Subcutaneous abdominal adipose tissue (tissue), 5 donors: ENCODE results near the gene AVPR2.

ENCODE experiments used
- H3K27ac ChIP-seq: one replicate; pipeline ENCODE4 v1.7.0; 2013; ENCODE audit warnings: low read depth, mild to moderate bottlenecking, inconsistent platforms, low read length, moderate library complexity
- H3K27me3 ChIP-seq, 5 donors: one replicate each; pipeline ENCODE4 v1.7.0; 2013; ENCODE audit warnings: low read length in 5 of 5, inconsistent platforms in 1 of 5; ENCODE audit not compliant: control insufficient read depth in 5 of 5, insufficient read depth in 4 of 5
- H3K36me3 ChIP-seq, 5 donors: one replicate each; pipeline ENCODE4 v1.7.0; 2013; ENCODE audit warnings: low read length in 5 of 5; ENCODE audit not compliant: control insufficient read depth in 5 of 5, insufficient read depth in 5 of 5
- H3K4me1 ChIP-seq, 5 donors: one replicate each; pipeline ENCODE4 v1.7.0; 2013; ENCODE audit warnings: low read length in 5 of 5, mild to moderate bottlenecking in 3 of 5, moderate library complexity in 1 of 5; ENCODE audit not compliant: control insufficient read depth in 5 of 5, insufficient read depth in 5 of 5
- H3K4me3 ChIP-seq, 5 donors: one replicate each; pipeline ENCODE4 v1.7.0; 2013; ENCODE audit warnings: low read length in 5 of 5, low read depth in 1 of 5
- H3K9ac ChIP-seq, 5 donors: one replicate each; pipeline ENCODE4 v1.7.0; 2013; ENCODE audit warnings: low read length in 5 of 5, mild to moderate bottlenecking in 4 of 5, moderate library complexity in 3 of 5
- H3K9me3 ChIP-seq, 5 donors: one replicate each; pipeline ENCODE4 v1.7.0; 2013; ENCODE audit warnings: low read length in 5 of 5; ENCODE audit not compliant: control insufficient read depth in 5 of 5
- donor health status: healthy.
- donor health status: healthy.
- donor health status: healthy.
- donor health status: healthy.
- donor health status: healthy.

Gene AVPR2

GRCh38 chrX:153903991-153904957 is at the start of gene AVPR2:
TSS of gene AVPR2 (plus strand) at chrX:153904673. CDS start at chrX:153905146, 473 bp downstream.
- peaks cover 0 to 4% (median 0%) of the 10 kb centered on the region in 5 donors for H3K36me3 ChIP-seq
- peak within 1 kb of the TSS in 4 of 5 donors; percentile 35 to 62 (median 52) for H3K4me3 ChIP-seq
- no peak within 1 kb of the TSS for H3K27ac ChIP-seq
- peaks cover 12 to 32% (median 21%) of the 10 kb centered on the region in 5 donors for H3K27me3 ChIP-seq
- no peaks in the 10 kb centered on the region for H3K9me3 ChIP-seq
- peaks cover 0 to 64% (median 28%) of the 10 kb centered on the region in 5 donors for H3K4me1 ChIP-seq
- peak within 1 kb of the TSS in 2 of 5 donors; percentile 7 to 8 for H3K9ac ChIP-seq

- H3K9ac ChIP-seq = no peak overlapping the region
- H3K4me1 ChIP-seq = no peaks in the 10 kb centered on the region
- H3K4me3 ChIP-seq = no peak overlapping the region
- H3K27me3 ChIP-seq = peaks cover 19 to 56% (median 27%) of the 10 kb centered on the region in 5 donors
- H3K9me3 ChIP-seq = peaks cover 0 to 4% (median 0%) of the 10 kb centered on the region in 5 donors
- no peak overlapping the region for H3K27ac ChIP-seq
- H3K36me3 ChIP-seq = no peaks in the 10 kb centered on the region
Measured at GRCh38 chrX:153854702-153855101, 49.8 kb upstream of the AVPR2 start.

DNA sequence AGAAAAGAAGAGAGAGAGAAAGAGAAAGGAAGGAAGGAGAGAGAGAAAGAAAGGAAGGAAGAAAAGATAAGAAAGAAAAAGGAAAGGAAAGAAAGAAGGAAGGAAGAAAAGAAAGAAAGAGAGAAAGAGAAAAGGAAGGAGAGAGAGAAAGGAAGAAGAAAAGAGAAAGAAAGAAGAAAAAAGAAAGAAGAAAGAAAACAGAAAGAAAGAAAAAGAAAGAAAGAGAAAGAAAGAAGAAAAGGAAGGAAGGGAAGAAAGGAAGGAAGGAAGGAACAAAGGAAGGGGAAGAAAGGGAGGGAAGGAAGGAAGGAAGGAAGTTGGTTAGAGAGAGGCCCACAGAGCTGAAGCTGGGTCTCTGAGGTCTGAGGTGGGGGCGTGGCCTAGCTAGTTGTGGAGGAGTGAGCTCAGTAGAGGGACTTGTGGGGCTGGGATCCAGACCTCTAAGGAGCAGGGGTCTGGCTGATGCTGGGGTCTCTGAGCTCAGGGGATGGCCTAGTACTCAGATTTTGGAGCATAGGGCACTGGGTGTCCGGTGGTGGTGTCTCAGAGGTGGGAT is 47.0 kb upstream of the AVPR2 start:
- H3K9me3 ChIP-seq = peaks cover 0 to 4% (median 0%) of the 10 kb centered on the region in 5 donors
- no peaks in the 10 kb centered on the region for H3K4me1 ChIP-seq
- H3K27me3 ChIP-seq = peaks cover 17 to 61% (median 28%) of the 10 kb centered on the region in 5 donors
- H3K9ac ChIP-seq = no peak overlapping the region
- H3K4me3 ChIP-seq = no peak overlapping the region
- no peak overlapping the region for H3K27ac ChIP-seq
- no peaks in the 10 kb centered on the region for H3K36me3 ChIP-seq

DNA sequence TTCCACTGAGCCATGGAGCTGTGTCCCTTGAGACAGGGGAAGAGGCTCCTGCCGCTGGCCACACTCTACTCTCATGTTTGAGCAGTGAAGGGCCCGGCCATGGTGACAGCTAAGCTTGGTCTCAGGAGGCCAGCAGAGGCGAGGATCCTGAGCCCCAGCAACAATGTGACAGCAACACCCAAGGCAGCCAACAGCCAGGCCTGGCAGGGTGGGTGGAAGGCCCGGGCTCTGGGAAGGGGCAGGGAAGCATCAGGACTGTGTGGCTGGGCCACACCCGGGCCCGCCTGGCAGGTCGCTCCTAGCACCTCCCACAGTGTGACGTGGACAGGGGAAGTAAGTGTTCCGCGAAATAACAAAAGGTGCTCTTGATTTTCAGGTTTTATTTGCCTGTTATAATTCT is 43.3 kb upstream of the AVPR2 start:
- Histone ChIP-seq H3K36me3 (no peaks in the 10 kb centered on the region), H3K9ac (no peak overlapping the region), H3K27ac (no peak overlapping the region), H3K27me3 (peaks cover 16 to 67% (median 44%) of the 10 kb centered on the region in 5 donors), H3K4me3 (no peak overlapping the region), H3K9me3 (peaks cover 0 to 4% (median 2%) of the 10 kb centered on the region in 5 donors), H3K4me1 (no peaks in the 10 kb centered on the region)

- Histone ChIP-seq H3K4me3 (no peak overlapping the region), H3K36me3 (no peaks in the 10 kb centered on the region), H3K27me3 (peaks cover 16 to 60% (median 43%) of the 10 kb centered on the region in 5 donors), H3K4me1 (no peaks in the 10 kb centered on the region), H3K9me3 (peaks cover 0 to 6% (median 3%) of the 10 kb centered on the region in 5 donors), H3K27ac (no peak overlapping the region), H3K9ac (no peak overlapping the region)
Measured at GRCh38 chrX:153861733-153862310, 42.7 kb upstream of the AVPR2 start.

DNA sequence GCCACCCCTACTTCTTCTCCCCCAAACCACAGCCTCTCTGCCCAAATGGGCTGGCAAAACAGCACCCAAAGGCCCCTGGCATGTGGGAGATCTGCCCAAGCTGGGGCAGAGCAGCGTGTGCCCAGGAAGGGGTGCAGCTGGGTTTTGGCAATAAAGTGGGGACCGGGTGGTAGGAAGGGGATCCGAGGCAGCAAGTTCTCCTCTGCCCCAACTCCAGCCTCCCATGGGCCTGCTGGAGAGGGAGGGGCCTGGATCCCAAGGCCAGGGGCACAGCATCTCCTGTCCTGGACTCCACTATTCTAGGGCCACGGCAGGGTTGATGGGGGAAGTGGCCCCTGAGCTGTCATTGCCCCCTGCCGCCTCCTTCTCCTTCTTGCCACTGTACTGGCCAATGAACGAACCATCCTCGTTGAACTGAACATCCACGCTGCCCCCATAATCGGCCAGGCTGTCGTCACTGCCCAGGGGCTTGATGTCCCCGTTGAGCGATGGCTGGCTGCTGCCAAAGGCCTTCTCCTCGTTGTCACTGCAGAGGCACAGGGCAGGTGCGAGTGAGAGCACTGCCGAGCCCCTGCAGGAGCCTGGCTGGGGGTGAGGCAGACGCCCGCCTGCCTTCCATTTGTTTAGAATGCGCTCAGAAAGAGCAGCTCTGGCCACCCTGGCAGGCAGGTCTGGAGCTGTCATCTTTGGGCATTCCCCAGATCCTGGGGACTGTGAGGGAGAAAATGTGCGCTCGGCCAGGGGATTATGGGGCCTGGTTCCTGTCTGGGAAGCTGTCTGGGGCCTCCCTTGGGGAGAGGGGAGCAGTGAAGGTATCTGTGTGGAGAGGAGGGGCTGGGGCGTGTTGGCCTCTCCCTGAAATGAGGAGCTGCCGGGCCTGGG is 41.9 kb upstream of the AVPR2 start:
- Histone ChIP-seq H3K9ac (no peak overlapping the region), H3K27ac (no peak overlapping the region), H3K4me1 (no peaks in the 10 kb centered on the region), H3K9me3 (peaks cover 0 to 6% (median 4%) of the 10 kb centered on the region in 5 donors), H3K4me3 (no peak overlapping the region), H3K36me3 (no peaks in the 10 kb centered on the region), H3K27me3 (peaks cover 16 to 58% (median 42%) of the 10 kb centered on the region in 5 donors)

- no peak overlapping the region for H3K27ac ChIP-seq
- peaks cover 18 to 54% (median 40%) of the 10 kb centered on the region in 5 donors for H3K27me3 ChIP-seq
- peaks cover 0 to 6% (median 0%) of the 10 kb centered on the region in 5 donors for H3K9me3 ChIP-seq
- H3K36me3 ChIP-seq = no peaks in the 10 kb centered on the region
- no peak overlapping the region for H3K4me3 ChIP-seq
- no peak overlapping the region for H3K9ac ChIP-seq
- no peaks in the 10 kb centered on the region for H3K4me1 ChIP-seq
Measured at GRCh38 chrX:153863251-153863991, 41.1 kb upstream of the AVPR2 start.

DNA sequence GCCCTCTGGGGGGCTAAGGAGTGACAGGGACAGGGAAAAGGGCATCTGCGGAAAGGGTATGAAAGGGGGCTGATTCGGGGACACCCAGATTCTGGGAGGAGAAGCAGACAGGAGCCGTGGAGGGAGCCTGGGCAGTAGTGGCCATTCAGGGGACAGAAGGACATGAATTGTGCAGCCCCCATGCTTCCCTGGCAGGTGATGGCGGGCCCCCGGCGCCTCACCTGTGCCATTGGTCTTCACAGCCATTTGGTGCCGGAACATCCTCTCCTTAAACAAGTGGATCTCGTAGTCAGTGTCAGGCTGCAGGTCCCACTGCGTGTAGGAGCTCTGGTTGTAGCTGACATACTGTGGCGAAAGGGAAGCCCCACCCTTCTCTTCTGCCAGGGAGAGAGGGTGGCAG is 40.4 kb upstream of the AVPR2 start:
- Histone ChIP-seq H3K27me3 (peaks cover 22 to 56% (median 45%) of the 10 kb centered on the region in 5 donors), H3K4me1 (no peaks in the 10 kb centered on the region), H3K9ac (no peak overlapping the region), H3K9me3 (peaks cover 0 to 6% (median 0%) of the 10 kb centered on the region in 5 donors), H3K36me3 (no peaks in the 10 kb centered on the region), H3K27ac (no peak overlapping the region), H3K4me3 (no peak overlapping the region)
